Activated CD4-positive, alpha-beta memory T cell treated with anti-CD3 and anti-CD28 coated beads, Interleukin-2, amount 10 ng/mL, durations not matched to agents 7 days and 5 days (primary cell): ENCODE data around the gene C9. TPM values are rescaled to one million over a fixed set of nuclear protein-coding genes. Genes with fewer than 3 reads are reported as not detected.

Experiments used
- CTCF ChIA-PET: fragments of 350-600 bp; sonication (Branson Sonifier 250); formaldehyde crosslinking; loops from one replicate; lab custom pipeline; 2021; ENCODE audit warnings: antibody characterized with exemption, inconsistent platforms; lab: Charles Lee
- POLR2A ChIA-PET: fragments of 350-600 bp; sonication (Branson Sonifier 250); formaldehyde crosslinking; loops from one replicate; lab custom pipeline; 2021; ENCODE audit warnings: antibody characterized with exemption; lab: Charles Lee
- DNase-seq: peaks from one replicate; pipeline ENCODE4 v3.0.0-alpha.2; 2020
- H3K27ac Mint-ChIP-seq: one replicate; pipeline ENCODE4 v1.8.0; 2021; ENCODE audit warnings: mild to moderate bottlenecking, mixed read lengths
- H3K27me3 Mint-ChIP-seq: one replicate; pipeline ENCODE4 v1.8.0; 2021; ENCODE audit warnings: mixed read lengths
- H3K36me3 Mint-ChIP-seq: one replicate; pipeline ENCODE4 v1.8.0; 2021; ENCODE audit warnings: low read depth, mixed read lengths
- H3K4me1 Mint-ChIP-seq: one replicate; pipeline ENCODE4 v1.8.0; 2021; ENCODE audit warnings: mixed read lengths
- H3K4me3 Mint-ChIP-seq: one replicate; pipeline ENCODE4 v1.8.0; 2021; ENCODE audit warnings: mild to moderate bottlenecking, mixed read lengths
- H3K9me3 Mint-ChIP-seq: one replicate; pipeline ENCODE4 v1.8.0; 2021; ENCODE audit warnings: mixed read lengths
- total RNA-seq, 2 experiments: library from RNA; stranded (reverse); gene quantifications; one replicate each; pipeline ENCODE4 v1.2.3, GENCODE V29; 2021

C9 gene
- total RNA-seq, 2 experiments from 2014 or later: not detected

DNA sequence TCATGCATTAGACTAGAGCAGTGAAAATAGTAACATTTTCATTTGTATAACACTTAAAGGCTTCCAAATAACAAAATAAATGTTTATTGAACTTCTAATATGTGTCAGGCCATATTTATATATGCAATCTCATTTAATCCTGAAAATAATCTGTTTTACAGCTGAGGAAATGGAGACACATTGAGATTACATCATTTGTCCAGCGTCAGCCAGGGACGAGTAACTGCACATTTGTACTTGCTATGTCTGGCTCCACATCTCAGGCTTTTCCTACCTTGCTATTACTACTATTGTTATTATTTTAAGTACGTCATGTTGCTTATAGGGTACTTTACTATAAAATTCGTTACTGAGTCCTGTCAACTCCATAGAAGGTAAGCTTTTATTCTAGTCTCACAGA lies 3.8 kb upstream of the C9 start:
- H3K4me1 Mint-ChIP-seq: no peaks in the 10 kb centered on the region
- ChIA-PET POLR2A (no interaction called here), CTCF (no interaction called here)
- H3K27ac Mint-ChIP-seq: no peak overlapping the region
- H3K36me3 Mint-ChIP-seq: no peaks in the 10 kb centered on the region
- no peaks in the 10 kb centered on the region for H3K9me3 Mint-ChIP-seq
- H3K27me3 Mint-ChIP-seq: peaks cover 2% of the 10 kb centered on the region
- no peak overlapping the region for H3K4me3 Mint-ChIP-seq
- no peak for DNase-seq

DNA sequence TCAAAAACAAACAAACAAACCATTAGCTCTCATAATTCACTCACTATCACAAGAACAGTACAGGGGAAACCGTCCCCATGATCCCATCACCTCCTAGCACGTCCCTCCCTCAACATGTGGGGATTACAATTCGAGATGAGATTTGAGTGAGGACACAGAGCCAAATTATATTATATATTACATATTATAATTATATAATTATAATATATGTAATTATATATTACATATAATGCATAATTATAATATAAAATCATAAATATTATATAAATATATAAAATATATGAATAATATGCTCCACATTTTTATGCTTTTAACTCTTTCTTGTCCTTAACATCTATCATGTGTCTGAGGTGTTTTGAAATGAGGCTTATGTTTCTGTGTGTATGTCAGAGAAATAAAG lies 3.4 kb upstream of the C9 start:
- Mint-ChIP-seq H3K27ac (no peak overlapping the region), H3K27me3 (peaks cover 2% of the 10 kb centered on the region), H3K9me3 (no peaks in the 10 kb centered on the region), H3K36me3 (no peaks in the 10 kb centered on the region), H3K4me3 (no peak overlapping the region), H3K4me1 (no peaks in the 10 kb centered on the region)
- DNase-seq: no peak
- ChIA-PET CTCF (no interaction called here), POLR2A (no interaction called here)

DNA sequence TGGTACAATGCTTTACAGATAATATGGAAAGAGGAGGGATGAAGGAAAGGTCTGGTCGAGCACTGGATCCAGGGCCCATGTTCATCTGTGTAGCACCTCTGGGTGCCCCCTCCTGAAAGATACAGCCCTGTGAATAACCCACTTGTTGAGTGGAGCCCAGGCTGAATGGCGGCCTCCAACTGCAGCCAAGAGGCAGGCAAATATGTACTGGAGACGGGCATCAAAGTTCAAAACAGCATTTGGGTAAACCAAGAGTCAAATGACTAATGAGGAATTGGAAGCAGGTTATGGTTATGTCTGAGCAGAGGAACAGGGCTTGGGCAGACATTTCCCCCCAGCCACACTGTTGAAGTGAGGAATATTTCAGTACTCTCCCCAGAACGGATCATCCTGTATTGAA lies 1.1 kb downstream of the C9 start:
- H3K4me1 Mint-ChIP-seq: no peaks in the 10 kb centered on the region
- peaks cover 4% of the 10 kb centered on the region for H3K9me3 Mint-ChIP-seq
- no peak overlapping the region for H3K4me3 Mint-ChIP-seq
- no peaks in the 10 kb centered on the region for H3K27me3 Mint-ChIP-seq
- DNase-seq: no peak
- ChIA-PET CTCF (interaction anchor here (0.7 to 2.2 kb wide), 2 partner anchors 8 to 12 kb away, joined by 3 to 9 read pairs; no protein-coding TSS in a partner anchor), POLR2A (no interaction called here)
- no peaks in the 10 kb centered on the region for H3K36me3 Mint-ChIP-seq
- H3K27ac Mint-ChIP-seq: no peak overlapping the region

DNA sequence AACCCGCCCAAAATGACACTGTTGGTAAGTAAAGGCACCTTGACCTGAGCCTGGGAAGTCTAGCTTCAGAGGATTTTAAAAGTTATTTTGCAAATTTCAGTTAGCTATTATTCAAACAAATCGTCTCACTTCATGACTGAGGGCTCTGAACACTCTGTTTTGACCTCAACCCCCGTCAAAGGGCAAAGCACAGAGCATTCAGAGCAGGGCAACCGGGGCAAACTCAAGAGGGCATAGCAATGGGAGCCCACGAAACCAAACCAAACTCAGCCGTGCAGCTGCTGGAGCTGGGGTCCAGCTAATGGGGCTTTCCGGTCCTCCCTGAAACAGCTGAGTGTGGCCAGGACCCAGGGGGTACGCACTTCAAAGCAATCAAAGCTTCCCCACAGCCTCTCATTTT lies 1.6 kb downstream of the C9 start:
- no peaks in the 10 kb centered on the region for H3K36me3 Mint-ChIP-seq
- ChIA-PET POLR2A (no interaction called here), CTCF (interaction anchor here (0.7 to 2.2 kb wide), 2 partner anchors 9 to 13 kb away, joined by 3 to 9 read pairs; no protein-coding TSS in a partner anchor)
- no peak for DNase-seq
- no peak overlapping the region for H3K27ac Mint-ChIP-seq
- no peaks in the 10 kb centered on the region for H3K27me3 Mint-ChIP-seq
- H3K9me3 Mint-ChIP-seq: peaks cover 5% of the 10 kb centered on the region
- H3K4me3 Mint-ChIP-seq: no peak overlapping the region
- H3K4me1 Mint-ChIP-seq: no peaks in the 10 kb centered on the region

DNA sequence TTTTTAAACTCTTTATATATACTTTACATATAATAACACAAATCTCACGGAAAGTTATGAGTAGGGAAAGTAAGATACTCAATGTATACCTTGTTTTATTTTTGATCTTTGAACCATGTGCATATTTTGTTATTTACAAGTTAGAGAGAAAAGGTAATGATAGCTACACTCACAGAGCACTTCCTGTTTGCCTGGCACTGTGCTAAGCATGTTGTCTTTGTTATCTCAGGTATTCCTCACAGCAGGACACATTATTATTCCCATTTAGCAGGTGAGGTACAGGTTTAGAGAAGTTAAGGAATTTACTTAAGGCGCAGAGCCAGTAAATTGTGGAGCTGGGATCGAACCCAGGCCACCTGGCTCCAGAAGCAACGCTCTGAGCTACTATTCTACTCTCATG lies 3.0 kb downstream of the C9 start:
- no peaks in the 10 kb centered on the region for H3K4me1 Mint-ChIP-seq
- DNase-seq: no peak
- H3K36me3 Mint-ChIP-seq: no peaks in the 10 kb centered on the region
- ChIA-PET POLR2A (no interaction called here), CTCF (interaction anchor here (1.2 kb wide), 1 partner anchor 144 kb away, joined by 4 read pairs; no protein-coding TSS in a partner anchor)
- no peak overlapping the region for H3K27ac Mint-ChIP-seq
- H3K27me3 Mint-ChIP-seq: no peaks in the 10 kb centered on the region
- H3K9me3 Mint-ChIP-seq: peaks cover 9% of the 10 kb centered on the region
- no peak overlapping the region for H3K4me3 Mint-ChIP-seq

DNA sequence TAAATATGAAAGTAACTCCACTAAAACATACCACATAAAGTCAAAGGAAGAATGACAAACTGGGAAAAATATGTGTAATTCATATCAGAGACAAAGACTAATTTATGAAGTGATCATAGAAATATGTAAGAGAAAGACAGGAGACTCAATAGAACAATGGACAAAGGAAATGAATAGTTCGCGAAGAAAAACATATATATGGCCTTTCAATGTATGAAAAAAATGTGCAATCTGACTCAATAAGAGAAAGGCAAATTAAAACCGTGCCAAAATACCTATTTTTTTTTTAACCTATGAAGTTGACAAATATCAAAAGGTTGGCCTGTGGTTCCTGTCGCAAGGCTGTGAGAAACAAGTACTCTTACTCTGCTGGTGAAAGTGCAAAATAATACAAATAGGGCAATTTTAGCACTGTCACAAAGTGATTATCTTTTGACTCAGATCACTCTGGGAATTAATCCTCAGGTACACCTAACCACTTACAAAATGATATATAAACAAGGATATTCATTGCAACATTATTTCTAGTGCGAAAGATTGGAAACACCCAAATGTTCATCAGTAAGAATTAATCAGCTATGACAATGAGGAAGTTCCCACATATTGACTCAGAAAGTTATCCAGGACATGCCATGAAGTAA lies 3.7 kb downstream of the C9 start:
- Mint-ChIP-seq H3K27ac (no peak overlapping the region), H3K36me3 (no peaks in the 10 kb centered on the region), H3K9me3 (peaks cover 9% of the 10 kb centered on the region), H3K27me3 (no peaks in the 10 kb centered on the region), H3K4me3 (no peak overlapping the region), H3K4me1 (no peaks in the 10 kb centered on the region)
- DNase-seq: no peak
- ChIA-PET POLR2A (no interaction called here), CTCF (interaction anchor here (1.2 kb wide), 1 partner anchor 143 kb away, joined by 4 read pairs; no protein-coding TSS in a partner anchor)

DNA sequence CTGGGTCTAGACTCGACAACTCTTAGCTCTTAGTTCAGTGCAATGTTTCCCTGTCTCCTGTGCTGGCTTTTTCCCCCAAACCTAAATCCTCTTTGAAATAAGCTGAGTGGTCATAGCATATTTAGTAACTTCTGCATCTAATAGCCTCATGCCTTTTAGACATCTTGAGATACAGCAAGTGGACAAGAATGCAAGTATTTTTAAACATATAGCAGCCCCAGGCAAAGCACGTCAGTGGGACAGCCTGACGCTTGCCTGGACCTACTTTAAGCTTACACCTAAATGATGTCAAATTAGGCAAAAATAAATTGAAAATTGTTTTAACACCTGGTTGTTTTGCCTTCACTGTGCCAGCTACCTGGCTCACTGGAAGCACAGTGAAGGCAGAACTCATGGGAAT lies 8.0 kb downstream of the C9 start:
- Mint-ChIP-seq H3K36me3 (peaks cover 3% of the 10 kb centered on the region), H3K4me3 (no peak overlapping the region), H3K27me3 (peaks cover 2% of the 10 kb centered on the region), H3K4me1 (no peaks in the 10 kb centered on the region), H3K27ac (no peak overlapping the region), H3K9me3 (peaks cover 22% of the 10 kb centered on the region)
- POLR2A ChIA-PET: no interaction called here
- no peak for DNase-seq
- CTCF ChIA-PET: interaction anchor here (1.2 kb wide), 1 partner anchor 18 kb away, joined by 3 read pairs; no protein-coding TSS in a partner anchor

DNA sequence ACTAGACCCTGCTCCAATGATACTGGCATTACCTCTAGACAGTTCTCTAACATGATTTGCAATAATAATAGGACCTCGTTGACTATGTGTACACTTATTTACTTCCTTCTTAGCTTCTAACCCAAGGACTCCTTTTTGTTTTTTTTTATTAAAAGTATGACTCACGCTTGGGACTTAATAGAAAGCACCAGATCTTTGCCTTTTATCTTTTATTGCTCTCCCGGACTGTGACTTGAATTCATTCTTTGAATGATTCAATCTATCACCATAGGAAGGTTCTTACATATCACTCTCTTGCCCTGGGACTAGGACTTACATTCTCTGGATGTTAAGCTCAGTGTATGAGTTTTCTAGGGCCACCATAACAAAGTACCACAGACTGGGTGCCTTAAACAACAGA lies 9.0 kb downstream of the C9 start:
- H3K36me3 Mint-ChIP-seq: peaks cover 3% of the 10 kb centered on the region
- H3K27me3 Mint-ChIP-seq: peaks cover 2% of the 10 kb centered on the region
- no peaks in the 10 kb centered on the region for H3K4me1 Mint-ChIP-seq
- H3K27ac Mint-ChIP-seq: no peak overlapping the region
- DNase-seq: no peak
- ChIA-PET POLR2A (no interaction called here), CTCF (interaction anchor here (1.2 kb wide), 1 partner anchor 19 kb away, joined by 3 read pairs; no protein-coding TSS in a partner anchor)
- H3K4me3 Mint-ChIP-seq: no peak overlapping the region
- H3K9me3 Mint-ChIP-seq: peaks cover 23% of the 10 kb centered on the region

DNA sequence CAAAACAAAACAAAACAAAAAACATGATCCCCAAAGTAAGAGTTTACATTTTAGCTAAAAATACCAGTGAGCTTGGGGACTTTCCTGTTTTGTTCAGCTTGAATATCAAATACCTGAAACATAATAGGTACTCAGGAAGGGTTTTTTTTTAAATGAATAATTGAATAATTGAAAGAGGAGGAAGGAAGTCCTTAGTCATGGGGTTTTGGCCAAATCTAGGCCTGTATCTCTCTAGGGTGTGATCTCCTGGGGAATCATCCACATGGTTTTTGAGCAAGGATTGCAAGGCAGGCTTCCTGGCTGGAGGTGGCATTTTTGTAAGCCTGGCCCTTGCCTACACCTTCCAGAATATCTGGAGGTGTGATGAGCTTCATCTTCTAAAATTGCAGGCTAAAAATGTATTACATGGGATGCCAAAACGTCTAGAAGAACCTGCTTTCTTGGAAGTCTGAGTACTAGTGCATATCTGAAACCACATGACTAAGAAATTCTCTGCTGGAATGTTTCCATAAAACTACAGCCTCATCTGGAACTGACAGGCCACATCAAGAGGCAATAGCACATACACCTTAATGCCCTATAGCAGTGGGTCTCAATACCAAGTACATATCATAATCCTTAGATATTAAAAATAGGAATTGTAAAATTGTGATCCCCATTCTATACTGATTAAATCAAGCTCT lies 10.4 kb downstream of the C9 start:
- DNase-seq: no peak
- Mint-ChIP-seq H3K27me3 (peaks cover 2% of the 10 kb centered on the region), H3K4me3 (no peak overlapping the region), H3K4me1 (no peaks in the 10 kb centered on the region), H3K27ac (no peak overlapping the region), H3K36me3 (peaks cover 3% of the 10 kb centered on the region), H3K9me3 (peaks cover 26% of the 10 kb centered on the region)
- ChIA-PET CTCF (no interaction called here), POLR2A (no interaction called here)

DNA sequence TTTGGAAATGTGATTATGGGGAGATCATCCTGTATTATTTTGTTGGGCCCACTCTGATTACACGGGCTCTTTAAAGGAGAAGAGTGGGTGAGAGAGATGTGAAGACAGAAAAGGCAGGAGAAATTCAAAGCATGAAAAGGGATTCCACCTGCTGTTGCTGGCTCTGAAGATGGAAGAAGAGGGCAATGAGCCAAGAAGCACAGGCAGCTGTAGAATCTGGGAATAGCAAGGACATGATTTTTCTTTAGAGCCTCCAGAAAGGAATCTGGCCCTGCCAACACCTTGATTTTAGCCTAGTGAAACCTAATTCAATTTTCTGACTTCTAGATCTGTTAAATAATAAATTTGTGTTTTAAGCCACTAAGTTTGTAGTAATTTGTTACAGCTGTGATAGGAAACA lies 11.3 kb downstream of the C9 start:
- Mint-ChIP-seq H3K4me3 (no peak overlapping the region), H3K9me3 (peaks cover 26% of the 10 kb centered on the region), H3K36me3 (peaks cover 3% of the 10 kb centered on the region), H3K27ac (no peak overlapping the region), H3K4me1 (no peaks in the 10 kb centered on the region), H3K27me3 (peaks cover 2% of the 10 kb centered on the region)
- DNase-seq: no peak
- ChIA-PET POLR2A (no interaction called here), CTCF (no interaction called here)

DNA sequence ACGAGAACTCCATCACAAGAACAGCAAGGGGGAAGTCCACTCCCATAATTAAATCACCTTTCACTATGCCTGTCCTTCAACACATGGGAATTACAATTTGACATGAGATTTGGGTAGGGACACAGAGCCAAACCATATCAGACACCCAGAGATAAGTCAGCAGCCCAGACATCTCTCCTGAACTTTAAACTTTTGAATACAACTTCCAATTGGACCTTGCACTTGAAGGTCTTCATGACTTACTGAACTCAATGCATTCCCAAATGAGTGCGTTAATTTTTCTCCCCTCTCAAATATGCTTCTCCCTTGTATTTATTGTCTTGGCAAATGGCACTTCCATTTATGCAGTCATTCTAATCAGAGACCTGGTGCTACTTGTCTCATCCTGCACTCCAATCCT lies 12.1 kb downstream of the C9 start:
- DNase-seq: no peak
- H3K9me3 Mint-ChIP-seq: peaks cover 24% of the 10 kb centered on the region
- CTCF ChIA-PET: no interaction called here
- peaks cover 7% of the 10 kb centered on the region for H3K27me3 Mint-ChIP-seq
- peaks cover 3% of the 10 kb centered on the region for H3K36me3 Mint-ChIP-seq
- POLR2A ChIA-PET: no interaction called here
- H3K4me3 Mint-ChIP-seq: no peak overlapping the region
- H3K4me1 Mint-ChIP-seq: no peaks in the 10 kb centered on the region
- H3K27ac Mint-ChIP-seq: no peak overlapping the region

DNA sequence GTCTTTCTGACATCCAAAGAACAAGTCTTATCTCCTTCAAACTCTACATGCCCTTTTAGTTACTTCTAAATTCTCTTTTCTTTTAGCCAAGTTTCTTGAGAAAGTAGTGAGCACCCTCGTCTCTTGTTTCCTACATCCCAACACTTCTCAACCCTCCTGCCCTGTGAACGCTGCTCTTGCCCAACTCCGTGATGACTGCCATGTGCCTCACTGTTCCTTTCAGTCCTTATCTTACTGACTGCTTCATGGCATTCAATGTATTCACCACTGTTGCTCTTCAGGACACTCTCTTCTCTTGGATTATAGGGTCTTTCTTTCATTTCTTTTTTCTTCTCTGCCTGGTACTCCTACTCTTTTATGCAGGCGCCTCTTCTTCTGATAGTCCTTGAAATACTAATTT lies 14.8 kb downstream of the C9 start:
- H3K27me3 Mint-ChIP-seq: peaks cover 15% of the 10 kb centered on the region
- ChIA-PET POLR2A (no interaction called here), CTCF (no interaction called here)
- peaks cover 3% of the 10 kb centered on the region for H3K36me3 Mint-ChIP-seq
- H3K4me1 Mint-ChIP-seq: no peaks in the 10 kb centered on the region
- no peak overlapping the region for H3K4me3 Mint-ChIP-seq
- DNase-seq: no peak
- H3K27ac Mint-ChIP-seq: no peak overlapping the region
- H3K9me3 Mint-ChIP-seq: peaks cover 29% of the 10 kb centered on the region

DNA sequence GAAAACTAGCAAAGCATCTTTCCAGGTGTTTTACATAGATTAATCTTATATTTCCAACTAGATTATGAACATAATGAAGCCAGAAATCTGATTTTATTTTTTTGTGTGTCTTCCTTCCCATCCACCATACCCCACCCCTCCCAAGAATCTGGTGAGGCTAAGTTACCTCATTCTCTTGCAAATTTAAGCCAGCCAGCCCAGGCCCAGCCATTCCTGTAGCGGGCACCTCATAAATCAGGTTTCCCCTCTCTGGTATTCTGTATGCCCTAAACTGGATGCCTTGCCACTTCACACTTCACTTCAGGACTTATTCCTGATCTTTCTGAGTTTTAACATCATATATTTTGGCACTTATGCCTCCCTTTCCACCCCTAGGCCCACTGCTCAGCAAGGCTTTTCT lies 21.8 kb downstream of the C9 start:
- no peaks in the 10 kb centered on the region for H3K36me3 Mint-ChIP-seq

More for the DNA sequence above, 21.8 kb downstream of the C9 start:
- no peak overlapping the region for H3K27ac Mint-ChIP-seq
- H3K9me3 Mint-ChIP-seq: peaks cover 7% of the 10 kb centered on the region
- no peak overlapping the region for H3K4me3 Mint-ChIP-seq
- CTCF ChIA-PET: no interaction called here
- no peak for DNase-seq
- peaks cover 16% of the 10 kb centered on the region for H3K27me3 Mint-ChIP-seq
- no peaks in the 10 kb centered on the region for H3K4me1 Mint-ChIP-seq
- POLR2A ChIA-PET: no interaction called here
